HG03159 (cell line): Measurements from ENCODE around the gene SYNPO2.
"Not testable (repeated sequence)": the region's sequence is repeated elsewhere in the genome, so short reads cannot be mapped to it uniquely, and the experiment has no call there.

Source experiments
- ATAC-seq: cut with Tn5 transposase; IDR thresholded peaks from one replicate; pipeline ENCODE4 v1.9.1; 2021; ENCODE audit warnings: mild to moderate bottlenecking, moderate library complexity; ENCODE audit not compliant: unreplicated experiment

SYNPO2 gene

DNA sequence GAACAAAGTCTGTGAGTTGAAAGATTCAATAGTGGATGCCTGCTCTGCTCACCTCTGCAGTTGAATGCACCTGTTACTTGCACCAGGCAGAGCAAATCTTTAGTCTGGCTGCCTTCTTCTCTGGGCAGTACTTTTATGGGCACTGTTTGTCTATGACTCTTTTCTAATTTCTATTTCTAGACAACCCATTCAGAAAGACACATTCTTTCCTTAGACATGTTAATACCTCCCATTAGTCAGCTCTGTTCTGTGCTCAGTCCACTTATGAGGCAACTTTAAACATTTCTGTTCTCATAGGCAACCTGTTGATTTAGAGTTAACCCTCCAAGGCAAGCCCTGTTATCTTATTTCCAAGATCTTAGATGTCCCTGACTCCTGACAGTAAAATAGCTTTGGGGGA is 108.9 kb downstream of the SYNPO2 start:
- ATAC-seq, result no peak

DNA sequence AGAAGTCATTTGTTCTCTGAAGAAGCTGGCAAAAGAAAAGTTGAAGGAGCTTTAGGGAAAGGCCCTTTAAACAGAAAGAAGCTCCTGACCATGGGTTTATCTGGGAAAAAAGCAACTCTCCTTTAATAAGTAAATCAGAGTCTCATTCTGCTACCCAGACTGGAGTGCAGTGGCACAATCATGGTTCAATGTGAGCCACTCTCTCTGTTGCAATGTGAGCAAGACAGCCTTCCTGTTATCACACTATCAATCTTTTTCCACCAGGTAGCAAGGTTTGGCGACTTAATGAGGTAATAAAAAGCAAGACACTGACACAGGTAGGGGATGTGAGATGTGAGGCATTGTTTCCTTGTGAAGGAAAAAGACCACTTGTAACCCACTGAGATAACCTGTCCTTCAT is 111.3 kb downstream of the SYNPO2 start:
- no peak for ATAC-seq

DNA sequence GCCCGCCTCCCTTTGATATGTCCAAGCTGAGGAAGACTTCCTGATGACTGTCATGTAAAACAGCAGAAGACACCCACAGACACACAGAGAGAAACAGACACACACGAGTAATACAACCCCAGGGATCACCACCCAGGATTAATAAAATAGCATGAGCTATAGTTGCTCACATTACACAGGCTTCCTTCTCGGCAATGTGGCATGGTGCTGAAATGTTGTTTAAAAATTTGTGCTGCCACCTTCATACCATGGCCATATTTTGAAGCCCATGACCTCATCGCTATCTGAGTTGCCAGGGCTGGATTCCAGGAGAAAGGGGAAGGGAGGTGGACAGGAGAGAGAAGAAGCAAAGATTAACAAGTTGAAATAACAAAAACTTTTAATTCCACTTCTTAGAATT is 111.7 kb downstream of the SYNPO2 start:
- no peak for ATAC-seq

DNA sequence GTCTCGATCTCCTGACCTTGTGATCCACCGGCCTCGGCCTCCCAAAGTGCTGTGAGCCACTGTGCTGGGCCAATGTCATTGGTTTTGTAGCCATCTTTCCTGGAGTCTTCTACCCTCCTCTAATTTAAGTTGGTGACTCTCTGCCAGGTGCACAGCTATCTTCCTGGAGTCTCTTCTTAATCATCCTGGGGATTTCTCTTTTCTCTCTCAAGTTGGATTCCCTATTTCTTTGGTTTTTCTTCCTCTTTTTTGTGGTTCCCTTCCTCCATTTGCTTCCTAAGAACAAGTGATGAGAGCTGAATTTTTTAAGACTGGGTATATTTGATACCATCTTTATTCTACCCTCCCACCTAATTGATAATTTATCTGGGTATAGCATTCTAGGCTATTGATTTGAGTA is 113.8 kb downstream of the SYNPO2 start:
- ATAC-seq, result no peak

DNA sequence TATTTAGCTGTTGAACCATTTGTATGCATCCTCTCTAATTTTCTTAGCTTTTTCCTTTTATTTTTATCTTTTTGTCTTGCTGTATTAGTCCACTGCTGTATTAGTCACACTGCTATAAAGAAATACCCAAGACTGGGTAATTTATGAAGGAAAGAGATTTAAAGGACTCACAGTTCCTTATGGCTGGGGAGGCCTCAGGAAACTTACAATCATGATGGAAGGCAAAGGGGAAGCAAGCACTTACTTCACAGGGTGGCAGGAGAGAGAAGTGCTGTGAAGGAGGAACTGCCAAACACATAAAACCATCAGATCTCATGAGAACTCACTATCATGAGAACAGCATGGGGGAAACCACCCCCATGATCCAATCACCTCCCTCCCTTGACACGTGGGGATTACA is 114.3 kb downstream of the SYNPO2 start:
- not testable (repeated sequence) for ATAC-seq

DNA sequence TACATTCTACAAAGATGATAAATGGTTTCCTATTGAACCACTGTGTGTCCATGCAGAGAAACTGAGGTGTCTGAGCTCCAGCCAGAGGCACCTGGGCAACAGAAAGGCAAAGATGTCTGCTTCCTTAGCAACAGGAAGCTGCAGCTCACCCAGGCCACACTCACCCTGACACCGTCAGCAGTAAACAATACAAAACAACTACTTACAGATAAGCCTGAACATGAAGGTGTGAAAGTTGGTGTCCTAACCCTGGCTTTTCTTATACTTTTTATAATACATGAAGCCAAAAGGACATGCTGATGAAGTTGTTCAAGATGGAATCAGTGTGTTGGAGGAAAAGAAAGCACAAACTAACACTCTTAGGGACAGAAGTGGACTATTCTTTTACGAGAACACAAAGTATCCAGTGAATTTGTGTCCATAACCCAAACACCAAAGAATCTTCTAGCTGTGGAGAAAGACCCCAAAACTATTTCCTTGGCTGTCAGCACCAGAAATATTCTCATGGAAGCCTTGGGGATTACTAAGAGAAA is 117.3 kb downstream of the SYNPO2 start:
- ATAC-seq, result no peak

DNA sequence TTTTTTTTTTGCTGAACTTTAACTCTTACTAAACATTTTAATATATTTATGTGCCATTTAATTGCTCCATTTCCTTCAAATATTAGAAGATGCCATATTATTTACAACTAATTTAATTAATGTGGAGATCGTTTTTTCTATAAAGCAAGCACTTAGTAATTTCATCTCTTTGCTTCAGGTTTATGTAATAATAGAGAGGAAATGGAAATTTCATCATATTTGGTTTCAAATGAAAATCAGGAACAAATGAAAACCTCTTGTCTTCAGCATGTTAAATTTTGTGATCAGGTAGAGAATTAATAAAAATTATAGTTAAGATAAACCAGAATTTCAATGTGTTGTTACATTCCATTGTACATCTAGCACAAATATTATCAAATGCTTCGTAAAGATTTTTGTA is 120.1 kb downstream of the SYNPO2 start:
- ATAC-seq, result no peak

DNA sequence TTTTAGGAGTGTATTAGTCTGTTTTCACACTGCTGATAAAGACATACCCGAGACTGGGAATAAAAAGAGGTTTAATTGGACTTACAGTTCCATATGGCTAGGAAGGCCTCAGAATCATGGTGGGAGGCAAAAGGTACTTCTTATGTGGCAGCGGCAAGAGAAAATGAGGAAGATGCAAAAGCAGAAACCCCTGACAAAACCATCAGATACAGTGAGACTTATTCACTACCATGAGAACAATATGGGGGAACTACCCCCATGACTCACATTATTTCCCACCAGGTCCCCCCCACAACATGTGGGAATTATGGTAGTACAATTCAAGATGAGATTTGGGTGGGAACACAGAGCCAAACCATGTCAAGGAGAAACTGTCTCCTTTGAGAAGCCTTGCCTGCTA is 121.6 kb downstream of the SYNPO2 start:
- not testable (repeated sequence) for ATAC-seq

DNA sequence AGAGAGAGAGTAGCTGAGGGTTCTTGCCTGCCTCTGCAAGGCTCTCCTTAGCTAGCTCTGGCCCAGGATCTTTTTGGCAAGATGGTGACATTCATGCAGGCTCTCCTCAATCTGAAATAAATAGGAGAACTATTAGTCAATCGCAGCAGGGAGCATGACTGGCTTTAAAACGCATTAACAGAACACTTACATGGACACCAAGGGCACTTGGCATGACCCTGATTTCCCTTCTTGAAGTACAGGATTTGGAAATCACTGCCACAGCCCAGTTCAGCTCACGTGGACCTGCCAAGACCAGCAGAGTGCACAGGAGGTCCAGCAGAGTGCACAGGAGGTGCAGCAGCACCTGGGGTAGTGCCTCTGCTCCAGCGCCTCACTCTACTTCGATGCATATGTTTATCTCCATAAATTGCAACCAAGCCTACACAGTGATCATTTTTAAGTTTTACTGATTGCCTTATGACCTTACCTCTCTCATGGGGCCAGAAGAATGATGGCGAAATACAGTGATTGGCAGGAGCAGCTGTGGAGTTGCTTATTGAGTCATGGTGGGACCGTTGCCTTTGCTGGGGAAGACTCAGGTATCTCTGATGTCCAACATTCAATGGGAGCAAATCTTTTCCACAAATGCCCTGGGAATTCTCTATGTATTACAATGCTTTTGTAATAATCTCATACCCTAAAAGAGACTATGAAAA is 122.4 kb downstream of the SYNPO2 start:
- no peak for ATAC-seq

DNA sequence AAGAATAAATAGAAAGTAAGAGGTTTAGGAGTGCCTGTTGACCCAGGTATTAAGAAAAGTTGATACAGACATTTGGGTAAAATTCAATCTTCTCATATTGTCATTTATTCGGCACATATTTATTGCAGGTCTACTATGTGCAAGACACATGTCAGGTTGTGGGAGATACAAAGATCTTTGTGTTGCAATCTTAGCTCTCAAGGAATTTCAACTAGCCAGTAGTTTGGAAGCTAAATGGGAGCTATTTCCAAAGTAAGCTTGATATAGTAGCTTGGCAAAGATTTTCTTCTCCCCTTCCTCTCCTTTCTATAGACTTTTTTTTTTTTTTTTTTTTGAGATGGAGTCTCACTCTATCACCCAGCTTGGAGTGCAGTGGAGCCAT is 122.9 kb downstream of the SYNPO2 start:
- no peak for ATAC-seq

DNA sequence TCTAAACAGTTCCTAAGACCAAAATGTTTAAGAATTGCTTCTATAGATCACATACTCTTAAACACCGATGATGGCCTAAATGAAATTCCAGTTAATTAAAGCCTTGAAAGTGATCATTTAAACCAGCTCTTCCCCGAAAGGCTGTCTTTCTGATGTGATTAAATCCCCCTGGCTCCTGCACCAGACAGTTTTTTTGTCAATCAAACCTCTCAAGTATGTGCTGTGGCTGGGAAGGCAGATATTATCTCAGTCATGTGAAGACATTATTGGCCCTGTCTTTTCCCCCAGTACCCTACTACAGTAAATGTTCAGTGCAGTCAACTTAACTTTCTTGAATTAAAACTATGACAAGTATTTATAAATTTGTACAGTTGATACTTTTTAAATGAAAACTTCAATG is 126.0 kb downstream of the SYNPO2 start:
- ATAC-seq, result no peak

DNA sequence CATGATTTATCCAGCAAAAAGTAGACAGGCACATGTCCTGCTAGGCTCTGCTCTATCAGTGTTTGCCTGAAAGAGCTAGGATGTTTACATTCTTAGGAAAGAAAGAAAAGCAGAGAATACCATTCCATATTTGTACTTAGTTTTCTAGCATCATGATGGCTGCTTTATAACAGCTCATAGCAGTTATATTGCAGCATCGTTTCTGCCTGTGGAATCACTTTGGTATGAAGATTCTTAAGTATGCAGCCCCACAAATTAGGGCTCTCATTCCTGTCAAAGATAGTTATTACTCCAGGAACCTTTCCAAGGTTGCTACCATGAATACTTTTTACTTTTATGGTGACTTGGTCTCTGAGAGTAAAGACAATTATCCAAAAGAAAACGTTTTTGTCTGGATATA is 128.0 kb downstream of the SYNPO2 start:
- ATAC-seq, result no peak

DNA sequence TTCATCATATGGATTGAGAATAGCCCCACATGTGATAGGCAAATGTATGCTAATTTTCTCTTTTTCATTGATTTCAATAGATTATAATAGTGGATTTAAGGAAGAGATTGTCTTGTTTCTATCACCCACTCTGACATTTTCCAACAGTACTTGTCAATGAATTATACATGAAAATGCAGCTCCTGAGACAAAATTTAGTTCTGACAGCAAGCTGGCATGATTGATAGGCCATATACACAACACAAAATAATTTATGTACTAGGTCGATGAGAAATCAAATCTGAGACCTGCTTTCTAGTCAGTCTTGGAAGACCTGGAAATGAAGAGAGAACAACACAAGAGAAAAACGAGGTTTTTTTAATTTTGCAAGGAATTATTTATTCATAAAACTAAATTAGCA is 129.0 kb downstream of the SYNPO2 start:
- ATAC-seq, result no peak

DNA sequence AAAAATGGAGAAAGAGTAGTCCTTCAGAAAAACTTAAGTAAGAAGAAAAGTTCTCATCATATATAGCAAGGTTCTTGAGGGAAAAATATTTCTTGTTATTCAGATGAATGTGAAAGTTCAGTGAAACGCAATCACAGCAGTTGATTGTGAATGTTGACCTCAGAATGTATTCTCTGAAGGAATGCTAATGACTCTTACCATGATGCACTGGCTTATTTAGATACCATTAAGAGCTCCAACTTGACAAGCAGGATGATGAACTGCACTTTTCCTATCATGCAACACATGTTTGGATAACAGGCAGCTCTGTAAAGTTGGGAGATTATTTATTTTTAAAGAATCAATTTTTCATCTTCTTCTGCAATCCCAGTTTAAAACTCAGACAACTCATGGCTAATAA is 131.5 kb downstream of the SYNPO2 start:
- no peak for ATAC-seq

DNA sequence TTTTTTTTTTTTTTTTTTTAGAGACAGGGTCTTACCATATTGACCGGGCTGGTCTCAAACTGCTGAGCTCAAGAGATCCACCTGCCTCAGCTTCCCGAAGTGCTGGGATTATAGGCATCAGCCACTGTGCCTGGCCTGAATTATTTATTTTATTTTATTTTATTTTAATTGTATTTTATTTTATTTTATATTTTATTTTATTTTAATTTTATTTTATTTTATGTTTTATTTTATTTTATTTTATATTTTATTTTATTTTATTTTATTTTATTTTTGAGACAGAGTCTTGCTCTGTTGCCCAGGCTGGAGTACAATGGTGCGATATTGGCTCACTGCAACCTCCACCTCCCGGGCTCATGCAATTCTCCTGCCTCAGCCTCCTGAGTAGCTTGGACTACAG is 133.9 kb downstream of the SYNPO2 start:
- ATAC-seq, result not testable (repeated sequence)

DNA sequence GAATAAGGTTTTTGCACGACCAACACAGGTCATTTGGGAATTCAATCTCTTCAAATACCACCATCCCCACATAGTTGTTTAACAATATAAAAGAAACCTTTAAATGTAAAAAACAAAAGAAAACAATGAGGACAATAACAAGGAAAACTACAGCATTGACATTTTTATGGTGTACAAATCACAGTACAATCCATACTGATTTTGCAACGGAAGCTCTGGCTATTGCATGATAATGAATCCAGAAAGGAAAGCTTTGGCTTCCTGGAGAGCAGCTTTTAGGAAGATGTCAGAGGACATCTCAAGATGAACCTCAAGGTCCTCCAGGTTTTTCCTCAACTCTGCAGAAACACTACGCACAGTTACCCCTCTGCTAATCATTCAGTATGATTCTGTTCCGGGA is 135.4 kb downstream of the SYNPO2 start:
- no peak for ATAC-seq

DNA sequence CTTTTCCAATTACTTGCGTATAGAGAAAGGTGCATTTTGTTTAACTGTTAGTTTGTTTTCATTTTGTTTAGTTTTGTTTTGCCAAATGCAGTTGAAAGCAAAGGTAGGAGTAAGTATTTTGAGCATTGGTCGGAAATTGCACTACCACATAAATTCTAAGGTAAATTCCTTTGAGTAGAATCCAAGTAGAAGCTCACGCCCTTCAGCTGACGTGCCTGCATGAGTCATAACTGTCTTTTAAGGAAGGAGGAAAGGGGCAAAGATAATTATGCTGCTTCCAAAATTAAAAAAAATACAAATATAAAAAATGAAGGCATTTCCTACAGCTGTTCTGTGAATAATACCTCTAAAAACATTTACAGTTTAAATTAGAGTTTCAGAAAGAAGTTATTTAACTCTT is 136.8 kb downstream of the SYNPO2 start:
- ATAC-seq, result no peak

DNA sequence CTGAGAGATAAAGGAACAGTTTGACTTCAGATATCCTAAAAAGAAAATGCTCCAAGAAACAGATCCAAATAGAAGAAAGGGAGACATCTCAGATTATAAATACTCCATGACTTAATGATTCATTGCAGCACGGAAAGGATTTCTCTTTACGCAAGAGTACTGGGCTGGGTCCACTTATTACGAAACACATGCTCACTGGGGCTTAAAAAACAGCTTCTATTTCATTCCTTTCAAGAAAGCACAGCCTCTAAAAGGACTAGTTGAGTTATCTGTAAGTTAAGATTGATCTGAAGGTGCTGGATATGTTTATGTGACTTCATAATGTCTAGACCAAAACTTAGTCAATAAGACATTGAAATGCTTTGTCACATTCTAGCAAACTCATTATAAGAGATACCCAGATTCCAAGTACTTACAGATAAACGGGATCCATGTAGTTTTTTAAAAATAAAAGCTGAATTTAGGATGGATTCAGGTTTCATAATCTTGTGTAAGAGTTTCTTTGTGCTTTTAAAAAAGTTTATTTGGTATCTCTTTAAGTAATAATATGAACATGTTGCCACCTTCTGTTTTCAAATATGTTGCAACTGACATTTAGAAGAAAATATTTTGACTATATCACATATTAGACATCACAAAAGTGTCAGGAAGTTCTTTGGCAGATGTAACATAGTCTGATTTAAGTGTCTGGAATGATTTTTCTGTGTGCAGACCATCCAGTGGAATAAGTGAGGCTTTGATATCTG is 137.4 kb downstream of the SYNPO2 start:
- no peak for ATAC-seq

DNA sequence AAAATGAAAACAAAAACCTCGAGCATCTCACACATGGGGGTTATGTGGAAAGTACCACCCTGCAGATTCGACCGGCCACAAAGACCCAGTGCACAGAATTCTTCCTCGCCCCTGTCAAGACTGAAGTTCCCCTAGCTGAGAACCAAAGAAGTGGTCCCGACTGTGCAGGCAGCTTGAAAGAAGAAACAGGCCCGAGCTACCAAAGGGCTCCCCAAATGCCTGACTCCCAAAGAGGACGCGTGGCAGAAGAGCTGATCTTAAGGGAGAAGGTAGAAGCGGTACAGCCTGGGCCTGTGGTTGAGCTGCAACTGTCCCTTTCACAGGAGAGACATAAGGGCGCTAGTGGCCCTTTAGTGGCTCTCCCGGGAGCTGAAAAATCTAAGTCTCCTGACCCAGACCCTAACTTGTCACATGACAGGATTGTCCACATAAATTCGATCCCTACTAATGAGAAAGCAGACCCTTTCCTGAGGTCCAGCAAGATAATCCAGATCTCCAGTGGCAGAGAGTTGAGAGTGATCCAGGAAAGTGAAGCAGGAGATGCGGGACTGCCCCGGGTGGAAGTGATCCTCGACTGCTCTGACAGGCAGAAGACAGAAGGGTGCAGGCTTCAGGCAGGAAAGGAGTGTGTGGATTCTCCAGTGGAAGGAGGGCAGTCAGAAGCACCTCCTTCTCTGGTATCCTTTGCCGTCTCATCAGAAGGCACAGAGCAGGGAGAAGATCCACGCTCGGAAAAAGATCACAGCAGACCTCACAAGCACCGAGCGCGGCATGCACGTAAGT is 138.2 kb downstream of the SYNPO2 start:
- no peak for ATAC-seq

DNA sequence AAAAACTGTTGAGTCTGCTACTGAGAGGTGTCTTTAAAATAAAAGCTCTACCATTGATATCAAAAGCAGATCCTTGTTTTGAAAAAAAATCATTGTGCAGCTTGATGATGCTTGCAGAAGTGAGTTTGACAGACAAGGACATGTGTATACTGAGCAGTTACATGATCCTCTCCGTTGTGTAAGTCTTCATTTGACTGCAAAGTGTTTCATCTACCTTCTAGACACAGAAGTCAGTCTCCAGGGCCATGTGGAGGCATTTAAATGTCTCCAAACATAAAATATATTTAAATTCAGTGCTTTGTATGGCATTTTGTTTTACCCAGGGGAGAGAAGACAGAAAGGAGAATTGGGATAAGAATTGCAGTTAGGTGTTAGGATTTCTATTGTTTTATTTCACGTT is 139.2 kb downstream of the SYNPO2 start:
- ATAC-seq, result no peak

DNA sequence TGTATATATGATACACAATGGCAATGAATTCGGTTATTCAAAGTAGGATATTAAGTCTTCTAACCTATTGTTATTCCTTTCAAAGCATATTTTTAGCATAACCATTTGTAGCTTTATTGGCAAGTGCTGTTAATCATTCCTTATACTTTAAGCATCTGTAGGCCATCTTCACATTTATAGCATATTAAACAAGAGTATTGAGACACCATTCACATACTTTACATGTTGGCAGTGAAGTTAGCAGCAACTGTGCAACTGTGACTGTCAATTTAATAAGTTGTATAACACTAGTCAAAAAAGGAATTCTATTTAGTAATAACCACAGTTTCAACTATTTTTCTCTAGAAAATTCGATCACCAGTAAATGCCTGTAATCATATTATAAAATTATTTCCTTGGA is 139.6 kb downstream of the SYNPO2 start:
- ATAC-seq, result no peak
